ENCODE data around the gene RARA.

DNA sequence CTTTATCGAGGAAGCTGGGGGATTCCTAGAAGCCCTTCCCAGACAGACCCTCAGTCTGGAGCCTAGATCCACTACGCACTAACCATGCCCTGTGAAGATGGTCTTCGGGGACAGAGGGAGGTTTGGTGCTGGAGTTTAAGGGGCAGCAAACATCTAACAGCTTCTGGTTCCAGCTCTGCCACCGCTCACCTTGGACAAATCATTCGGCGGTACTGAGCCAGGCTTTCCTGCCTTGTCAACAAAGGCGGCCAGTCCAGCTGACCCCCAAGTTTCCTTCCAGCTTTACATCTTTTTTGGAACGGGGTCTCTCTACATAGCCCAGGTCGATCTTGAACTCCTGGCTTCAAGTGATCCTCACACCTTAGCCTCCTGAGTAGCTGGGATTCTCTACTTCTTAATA, 55.9 kb downstream of the RARA start:
- TF ChIP-seq, protein P1, sequence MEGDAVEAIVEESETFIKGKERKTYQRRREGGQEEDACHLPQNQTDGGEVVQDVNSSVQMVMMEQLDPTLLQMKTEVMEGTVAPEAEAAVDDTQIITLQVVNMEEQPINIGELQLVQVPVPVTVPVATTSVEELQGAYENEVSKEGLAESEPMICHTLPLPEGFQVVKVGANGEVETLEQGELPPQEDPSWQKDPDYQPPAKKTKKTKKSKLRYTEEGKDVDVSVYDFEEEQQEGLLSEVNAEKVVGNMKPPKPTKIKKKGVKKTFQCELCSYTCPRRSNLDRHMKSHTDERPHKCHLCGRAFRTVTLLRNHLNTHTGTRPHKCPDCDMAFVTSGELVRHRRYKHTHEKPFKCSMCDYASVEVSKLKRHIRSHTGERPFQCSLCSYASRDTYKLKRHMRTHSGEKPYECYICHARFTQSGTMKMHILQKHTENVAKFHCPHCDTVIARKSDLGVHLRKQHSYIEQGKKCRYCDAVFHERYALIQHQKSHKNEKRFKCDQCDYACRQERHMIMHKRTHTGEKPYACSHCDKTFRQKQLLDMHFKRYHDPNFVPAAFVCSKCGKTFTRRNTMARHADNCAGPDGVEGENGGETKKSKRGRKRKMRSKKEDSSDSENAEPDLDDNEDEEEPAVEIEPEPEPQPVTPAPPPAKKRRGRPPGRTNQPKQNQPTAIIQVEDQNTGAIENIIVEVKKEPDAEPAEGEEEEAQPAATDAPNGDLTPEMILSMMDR (conservative IDR thresholded peaks at IDR 0.05) = no peak
- no peak for TF ChIP-seq EZH2 (IDR thresholded peaks at IDR 0.05; ENCODE audit: low read depth)

Measured in PC-9 (cell line).